GM23248 (cell line): Measurements from ENCODE around the gene CAPN7. TPM values are rescaled to one million over a fixed set of nuclear protein-coding genes. Genes with fewer than 3 reads are reported as not detected.
A peak's percentile ranks its signal among the peaks of the same experiment; 100 is the strongest.

Experiments used
- DNase-seq: peaks from one replicate; pipeline ENCODE4 v3.0.0-alpha.2; 2015
- H2AFZ ChIP-seq: fragments of 200-600 bp; sonication (generic); 2 replicates; pipeline ENCODE4 v1.6.1; 2016; ENCODE audit warnings: antibody characterized with exemption
- H3F3A ChIP-seq: fragments of 200-600 bp; sonication (generic); 2 replicates; pipeline ENCODE4 v1.6.1; 2016; ENCODE audit warnings: mild to moderate bottlenecking, antibody characterized with exemption, mixed run types; ENCODE audit not compliant: insufficient read depth
- H3K27ac ChIP-seq: fragments of 200-600 bp; sonication (generic); 2 replicates; pipeline ENCODE4 v1.5.1; 2016; ENCODE audit warnings: mild to moderate bottlenecking
- H3K27me3 ChIP-seq: fragments of 200-600 bp; sonication (generic); replicated peaks from 2 replicates; pipeline ENCODE4 v1.6.1; 2016; ENCODE audit warnings: mild to moderate bottlenecking; ENCODE audit not compliant: insufficient read depth
- H3K36me3 ChIP-seq: fragments of 200-600 bp; sonication (generic); 2 replicates; pipeline ENCODE4 v1.6.1; 2016; ENCODE audit warnings: low read depth, mild to moderate bottlenecking
- H3K4me1 ChIP-seq: fragments of 200-600 bp; sonication (generic); 2 replicates; pipeline ENCODE4 v1.6.1; 2016; ENCODE audit warnings: mild to moderate bottlenecking; ENCODE audit not compliant: insufficient read depth
- H3K4me2 ChIP-seq: fragments of 200-600 bp; sonication (generic); one replicate; pipeline ENCODE4 v1.6.1; 2016; ENCODE audit warnings: mild to moderate bottlenecking; ENCODE audit not compliant: unreplicated experiment
- H3K4me3 ChIP-seq: fragments of 200-600 bp; sonication (generic); 2 replicates; pipeline ENCODE4 v1.5.1; 2016; ENCODE audit warnings: mild to moderate bottlenecking
- H3K79me2 ChIP-seq: fragments of 200-600 bp; sonication (generic); 2 replicates; pipeline ENCODE4 v1.6.1; 2016; ENCODE audit warnings: mild to moderate bottlenecking; ENCODE audit not compliant: insufficient read depth
- H3K9ac ChIP-seq: fragments of 200-600 bp; sonication (generic); 2 replicates; pipeline ENCODE4 v1.6.1; 2016; ENCODE audit warnings: mild to moderate bottlenecking
- H3K9me2 ChIP-seq: fragments of 200-600 bp; sonication (generic); 2 replicates; pipeline ENCODE4 v1.6.1; 2016; ENCODE audit warnings: mixed run types, mild to moderate bottlenecking, moderate library complexity; ENCODE audit not compliant: insufficient read depth
- H3K9me3 ChIP-seq: fragments of 200-600 bp; sonication (generic); one replicate; pipeline ENCODE4 v1.6.1; 2017; ENCODE audit warnings: low read depth
- H4K20me1 ChIP-seq: fragments of 200-600 bp; sonication (generic); 2 replicates; pipeline ENCODE4 v1.6.0; 2016; ENCODE audit not compliant: insufficient read depth
- EZH2 ChIP-seq: fragments of 200-600 bp; sonication (generic); IDR thresholded peaks from 2 replicates; pipeline ENCODE4 v1.6.1; 2018; ENCODE audit warnings: antibody characterized with exemption, mild to moderate bottlenecking; ENCODE audit not compliant: insufficient read depth, poor library complexity, severe bottlenecking
- EZH2phosphoT487 ChIP-seq: fragments of 200-600 bp; sonication (generic); IDR thresholded peaks from 2 replicates; pipeline ENCODE4 v1.6.1; 2018; ENCODE audit warnings: antibody characterized with exemption, moderate library complexity, mild to moderate bottlenecking, low read depth; ENCODE audit not compliant: insufficient read depth
- WGBS, 2 experiments: methylation state at CpG; one replicate each; pipeline ENCODE4 v1.1.6; 2015 to 2017; ENCODE audit warnings: low lambda C conversion rate in 2 of 2, low coverage in 1 of 2; ENCODE audit errors: missing lambda C conversion rate in 2 of 2; 5-methylcytosine and 5-hydroxymethylcytosine counted together
- in situ Hi-C: fragments of 300-500 bp; cut with MboI; formaldehyde crosslinking; loops from 2 replicates; pipeline ENCODE4 v1.15.0; 2020
- polyA plus RNA-seq: library from polyadenylated mRNA; unstranded; fragments of >200 nt; fragmentation: Nextera tagmentation; extraction: Ambion mirVana; gene quantifications from 2 replicates; pipeline ENCODE4 v1.2.1, GENCODE V29; 2016
- total RNA-seq: library from RNA; depleted of rRNA; stranded (reverse); fragments of >200 nt; shearing (Covaris generic); gene quantifications from 2 replicates; pipeline ENCODE4 v1.2.3, GENCODE V29; 2014; rRNA removed

Gene CAPN7
- total and polyA plus RNA-seq, 2 experiments from 2014 or later, result 21.3 to 38.3 TPM

- Histone ChIP-seq H3K27ac (no peak overlapping the region), H3K4me1 (peaks cover 19% of the 10 kb centered on the region), H3K9ac (no peak overlapping the region), H3F3A (peaks cover 35% of the 10 kb centered on the region), H3K4me2 (no peak overlapping the region), H3K9me3 (no peaks in the 10 kb centered on the region), H3K4me3 (no peak overlapping the region), H3K36me3 (peaks cover 13% of the 10 kb centered on the region; the same call in 1 of the 2 replicates), H3K9me2 (no peaks in the 10 kb centered on the region), H2AFZ (no peak overlapping the region), H4K20me1 (no peaks in the 10 kb centered on the region), H3K79me2 (peaks cover 86% of the 10 kb centered on the region), H3K27me3 (no peaks in the 10 kb centered on the region)
- WGBS, 2 experiments, result 39 to 40% methylated on average over 3 of the region's 3 CpGs
- TF ChIP-seq EZH2, result no peak
- TF ChIP-seq EZH2phosphoT487, result no peak
- in situ Hi-C loops, result no loop called here
- DNase-seq, result no peak
Measured at GRCh38 chr3:15299036-15299435, 93.0 kb downstream of the CAPN7 start.

GRCh38 chr3:15300323-15301078, 94.5 kb downstream of the CAPN7 start:
- Histone ChIP-seq H3F3A (peaks cover 24% of the 10 kb centered on the region), H3K27me3 (no peaks in the 10 kb centered on the region), H3K9me3 (no peaks in the 10 kb centered on the region), H3K9ac (no peak overlapping the region), H3K27ac (0 out of 2 replicates have a peak overlapping the region, but pooled peaks have one; percentile 7), H2AFZ (no peak overlapping the region), H3K4me3 (no peak overlapping the region), H3K79me2 (peaks cover 95% of the 10 kb centered on the region), H3K9me2 (no peaks in the 10 kb centered on the region), H3K4me2 (no peak overlapping the region), H3K36me3 (peaks cover 13% of the 10 kb centered on the region; the same call in 1 of the 2 replicates), H4K20me1 (no peaks in the 10 kb centered on the region), H3K4me1 (peaks cover 13% of the 10 kb centered on the region)
- DNase-seq, result peak; percentile 93
- 51 to 59% methylated on average over 7 to 8 of the region's 8 CpGs for WGBS, 2 experiments
- TF ChIP-seq EZH2phosphoT487 (no peak), EZH2 (no peak)
- in situ Hi-C loops, result no loop called here

GRCh38 chr3:15301761-15302160, 95.7 kb downstream of the CAPN7 start:
- H3K79me2 ChIP-seq, result peaks cover 98% of the 10 kb centered on the region
- DNase-seq, result no peak
- peaks cover 7% of the 10 kb centered on the region for H3K4me1 ChIP-seq
- in situ Hi-C loops, result no loop called here
- no peak overlapping the region for H2AFZ ChIP-seq
- H3K36me3 ChIP-seq, result peaks cover 13% of the 10 kb centered on the region; the same call in 1 of the 2 replicates
- peaks cover 15% of the 10 kb centered on the region for H3F3A ChIP-seq
- no peak overlapping the region for H3K4me3 ChIP-seq
- H3K9me3 ChIP-seq, result no peaks in the 10 kb centered on the region
- WGBS, 2 experiments, result 98 to 99% methylated on average over 7 of the region's 7 CpGs
- no peaks in the 10 kb centered on the region for H4K20me1 ChIP-seq
- TF ChIP-seq EZH2phosphoT487 (no peak), EZH2 (no peak)
- no peak overlapping the region for H3K4me2 ChIP-seq
- H3K27me3 ChIP-seq, result no peaks in the 10 kb centered on the region
- H3K9ac ChIP-seq, result no peak overlapping the region
- no peaks in the 10 kb centered on the region for H3K9me2 ChIP-seq
- no peak overlapping the region for H3K27ac ChIP-seq

Other genes starting within 250 kb of the CAPN7 start
- 7.0 and 27.2 TPM in 2 replicates for gene MRPS25, start 140.9 kb upstream of the CAPN7 start, total RNA-seq
- gene MRPS25, start 140.9 kb upstream of the CAPN7 start, polyA plus RNA-seq, result 41.7 and 41.8 TPM in 2 replicates
- gene RBSN, start 107.1 kb upstream of the CAPN7 start, total RNA-seq, result 23.9 and 35.0 TPM in 2 replicates
- 19.5 and 21.0 TPM in 2 replicates for gene RBSN, start 107.1 kb upstream of the CAPN7 start, polyA plus RNA-seq
- gene SH3BP5, start 126.3 kb downstream of the CAPN7 start, total RNA-seq, result 39.2 and 69.2 TPM in 2 replicates
- 35.9 and 37.8 TPM in 2 replicates for gene SH3BP5, start 126.3 kb downstream of the CAPN7 start, polyA plus RNA-seq
- gene METTL6, start 221.3 kb downstream of the CAPN7 start, total RNA-seq, result 24.2 and 30.9 TPM in 2 replicates
- 20.8 and 21.6 TPM in 2 replicates for gene METTL6, start 221.3 kb downstream of the CAPN7 start, polyA plus RNA-seq
- gene EAF1, start 221.4 kb downstream of the CAPN7 start, total RNA-seq, result 16.9 and 20.9 TPM in 2 replicates
- gene EAF1, start 221.4 kb downstream of the CAPN7 start, polyA plus RNA-seq, result 7.1 and 7.2 TPM in 2 replicates